Activated B cell treated with CpG ODN at 0.5 μM for 24 hours (primary cell): ENCODE data around the gene DNAJC27. TPM values are rescaled to one million over a fixed set of nuclear protein-coding genes. Genes with fewer than 3 reads are reported as not detected.

Source experiments
- ATAC-seq: fragments of 200-7000 bp; cut with Tn5 transposase; one replicate; pipeline ENCODE4 v1.10.0; 2021; ENCODE audit warnings: low read depth, mild to moderate bottlenecking, moderate library complexity
- CTCF ChIA-PET: fragments of 350-600 bp; sonication (Branson Sonifier 250); formaldehyde crosslinking; loops from one replicate; lab custom pipeline; 2021; ENCODE audit warnings: antibody characterized with exemption; lab: Charles Lee
- POLR2A ChIA-PET: fragments of 350-600 bp; sonication (Branson Sonifier 250); formaldehyde crosslinking; loops from one replicate; lab custom pipeline; 2021; ENCODE audit warnings: antibody characterized with exemption; lab: Charles Lee
- DNase-seq: peaks from one replicate; pipeline ENCODE4 v3.0.0; 2022
- H3K27ac Mint-ChIP-seq: one replicate; pipeline ENCODE4 v1.8.0; 2020; ENCODE audit warnings: mixed read lengths
- H3K27me3 Mint-ChIP-seq: one replicate; pipeline ENCODE4 v1.8.0; 2021; ENCODE audit warnings: mixed read lengths
- H3K36me3 Mint-ChIP-seq: one replicate; pipeline ENCODE4 v1.8.0; 2021; ENCODE audit warnings: low read depth, mixed read lengths
- H3K4me1 Mint-ChIP-seq: one replicate; pipeline ENCODE4 v1.8.0; 2021; ENCODE audit warnings: mixed read lengths
- H3K4me3 Mint-ChIP-seq: one replicate; pipeline ENCODE4 v1.8.0; 2020; ENCODE audit warnings: mild to moderate bottlenecking, mixed read lengths
- H3K9me3 Mint-ChIP-seq: one replicate; pipeline ENCODE4 v1.8.0; 2020; ENCODE audit warnings: mixed read lengths
- intact Hi-C: fragments of 100-400 bp; cut with micrococcal nuclease; formaldehyde crosslinking; loops from one replicate; pipeline ENCODE4 v1.15.1; 2024
- total RNA-seq: library from RNA; stranded (reverse); gene quantifications from 2 replicates; pipeline ENCODE4 v1.2.3, GENCODE V29; 2022
- TF ChIP-seq, protein P1 (sequence below): fragments of 200-600 bp; IDR thresholded peaks from one replicate; pipeline ENCODE4 v1.8.0; 2022; ENCODE audit warnings: antibody characterized with exemption, mild to moderate bottlenecking

The DNAJC27 gene
- total RNA-seq, 1 donor from 2014 or later = 9.7 TPM

DNA sequence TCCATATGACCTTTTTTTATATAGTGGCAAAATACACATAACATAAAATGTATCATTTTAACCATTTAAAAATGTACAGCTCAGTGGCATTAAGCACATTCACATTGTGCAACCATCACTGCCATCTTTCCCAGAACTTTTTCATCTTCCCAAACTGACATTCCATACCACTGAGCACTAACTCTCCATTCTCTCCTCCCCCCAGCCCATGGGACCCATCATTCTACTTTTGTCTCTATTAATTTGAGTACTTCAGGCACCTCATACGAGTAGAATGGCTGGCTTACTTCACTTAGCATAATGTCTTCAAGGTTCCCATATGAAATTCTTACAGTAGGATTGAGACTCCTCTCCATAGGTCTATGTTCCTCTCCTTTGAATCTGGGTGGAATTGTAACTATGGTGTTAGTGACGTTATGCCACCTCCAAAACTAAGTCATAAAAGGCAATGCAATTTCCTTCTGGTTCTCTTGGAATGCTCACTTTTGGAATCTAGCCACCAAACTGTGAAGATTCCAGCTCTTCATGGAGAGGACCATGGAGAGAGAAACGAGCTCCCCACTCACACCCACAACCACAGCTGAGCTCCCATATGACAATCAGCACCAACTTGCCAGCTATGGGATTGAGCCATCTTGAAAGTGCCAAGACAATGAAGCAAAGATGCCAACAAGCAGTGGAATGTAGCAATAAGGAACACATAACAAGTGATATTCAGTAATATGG lies 9.8 kb upstream of the DNAJC27 start:
- CTCF ChIA-PET = no interaction called here
- H3K27ac Mint-ChIP-seq = no peak overlapping the region
- POLR2A ChIA-PET = no interaction called here
- no peaks in the 10 kb centered on the region for H3K4me1 Mint-ChIP-seq
- H3K36me3 Mint-ChIP-seq = no peaks in the 10 kb centered on the region
- intact Hi-C loops = no loop called here
- H3K9me3 Mint-ChIP-seq = no peaks in the 10 kb centered on the region
- peaks cover 4% of the 10 kb centered on the region for H3K27me3 Mint-ChIP-seq
- no peak for ATAC-seq
- H3K4me3 Mint-ChIP-seq = no peak overlapping the region
- no peak for DNase-seq
- TF ChIP-seq, protein P1, sequence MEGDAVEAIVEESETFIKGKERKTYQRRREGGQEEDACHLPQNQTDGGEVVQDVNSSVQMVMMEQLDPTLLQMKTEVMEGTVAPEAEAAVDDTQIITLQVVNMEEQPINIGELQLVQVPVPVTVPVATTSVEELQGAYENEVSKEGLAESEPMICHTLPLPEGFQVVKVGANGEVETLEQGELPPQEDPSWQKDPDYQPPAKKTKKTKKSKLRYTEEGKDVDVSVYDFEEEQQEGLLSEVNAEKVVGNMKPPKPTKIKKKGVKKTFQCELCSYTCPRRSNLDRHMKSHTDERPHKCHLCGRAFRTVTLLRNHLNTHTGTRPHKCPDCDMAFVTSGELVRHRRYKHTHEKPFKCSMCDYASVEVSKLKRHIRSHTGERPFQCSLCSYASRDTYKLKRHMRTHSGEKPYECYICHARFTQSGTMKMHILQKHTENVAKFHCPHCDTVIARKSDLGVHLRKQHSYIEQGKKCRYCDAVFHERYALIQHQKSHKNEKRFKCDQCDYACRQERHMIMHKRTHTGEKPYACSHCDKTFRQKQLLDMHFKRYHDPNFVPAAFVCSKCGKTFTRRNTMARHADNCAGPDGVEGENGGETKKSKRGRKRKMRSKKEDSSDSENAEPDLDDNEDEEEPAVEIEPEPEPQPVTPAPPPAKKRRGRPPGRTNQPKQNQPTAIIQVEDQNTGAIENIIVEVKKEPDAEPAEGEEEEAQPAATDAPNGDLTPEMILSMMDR = no peak

DNA sequence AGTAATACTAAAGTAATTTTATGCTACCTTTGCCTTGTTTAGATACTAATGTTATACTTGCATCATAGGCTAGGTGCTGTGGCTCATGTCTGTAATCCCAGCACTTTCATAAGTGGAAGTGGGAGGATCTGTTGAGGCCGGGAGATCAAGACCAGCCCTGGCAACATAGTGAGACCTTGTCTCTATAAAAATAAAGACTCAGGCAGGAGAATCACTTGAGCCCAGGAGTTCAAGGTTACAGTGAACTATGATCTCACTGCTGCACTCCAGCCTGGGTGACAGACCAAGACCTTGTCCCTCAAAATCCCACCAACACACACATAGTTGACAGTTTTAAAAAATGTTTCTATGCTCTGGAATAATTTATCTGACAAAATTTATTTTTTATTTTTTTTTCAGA lies 6.9 kb upstream of the DNAJC27 start:
- DNase-seq (no peak), ATAC-seq (no peak)
- peaks cover 2% of the 10 kb centered on the region for H3K4me1 Mint-ChIP-seq
- POLR2A ChIA-PET = no interaction called here
- TF ChIP-seq, protein P1 = no peak
- H3K9me3 Mint-ChIP-seq = no peaks in the 10 kb centered on the region
- H3K36me3 Mint-ChIP-seq = no peaks in the 10 kb centered on the region
- CTCF ChIA-PET = no interaction called here
- H3K4me3 Mint-ChIP-seq = no peak overlapping the region
- H3K27me3 Mint-ChIP-seq = no peaks in the 10 kb centered on the region
- intact Hi-C loops = no loop called here
- H3K27ac Mint-ChIP-seq = no peak overlapping the region

DNA sequence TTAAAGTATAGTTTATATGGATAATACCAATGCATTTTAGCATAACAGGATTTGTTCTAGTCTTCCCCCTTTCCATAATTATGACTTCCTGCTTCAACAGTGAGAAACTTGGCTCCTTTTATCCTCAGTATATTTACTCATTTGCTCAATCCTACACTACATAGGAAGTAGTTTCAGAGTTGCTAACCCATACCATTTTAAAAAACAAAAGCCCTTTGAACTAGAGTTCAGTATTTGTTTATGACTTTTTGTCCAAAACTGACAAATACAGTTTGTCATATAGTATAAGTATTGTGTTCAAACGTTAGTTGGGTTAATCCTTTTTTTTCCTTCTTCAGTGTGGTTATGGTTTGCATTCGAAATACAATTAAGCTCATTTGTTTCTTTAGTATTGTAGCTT lies 5.9 kb upstream of the DNAJC27 start:
- Mint-ChIP-seq H3K9me3 (no peaks in the 10 kb centered on the region), H3K27me3 (no peaks in the 10 kb centered on the region), H3K36me3 (no peaks in the 10 kb centered on the region), H3K4me3 (no peak overlapping the region), H3K4me1 (peaks cover 5% of the 10 kb centered on the region), H3K27ac (no peak overlapping the region)
- DNase-seq (no peak), ATAC-seq (no peak)
- ChIA-PET CTCF (no interaction called here), POLR2A (no interaction called here)
- intact Hi-C loops = no loop called here
- TF ChIP-seq, protein P1 = no peak

DNA sequence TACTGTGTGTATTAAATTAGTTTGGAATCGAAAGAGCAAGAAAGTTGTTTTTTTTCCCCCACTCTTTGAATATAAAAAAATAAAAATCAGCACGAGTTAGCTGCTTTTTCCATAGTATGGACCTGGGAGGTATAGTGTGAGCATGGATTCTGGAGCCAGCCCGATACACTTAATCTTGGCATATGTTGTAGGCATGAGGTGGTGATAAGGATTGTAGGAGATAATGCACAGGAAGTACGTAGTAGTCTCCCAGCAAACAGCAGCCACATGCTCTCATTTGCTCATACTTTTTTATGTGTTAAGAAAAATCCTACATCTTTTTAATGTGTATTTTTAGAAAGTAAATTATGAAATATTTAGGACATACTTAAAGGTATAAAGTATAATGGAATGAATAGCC lies 2.1 kb upstream of the DNAJC27 start:
- Mint-ChIP-seq H3K27me3 (no peaks in the 10 kb centered on the region), H3K36me3 (peaks cover 10% of the 10 kb centered on the region), H3K4me3 (no peak overlapping the region), H3K9me3 (no peaks in the 10 kb centered on the region), H3K27ac (no peak overlapping the region), H3K4me1 (peaks cover 21% of the 10 kb centered on the region)
- ChIA-PET POLR2A (no interaction called here), CTCF (interaction anchor here (1.0 to 2.1 kb wide), 2 partner anchors 155 to 192 kb away, joined by 3 to 8 read pairs; no protein-coding TSS in a partner anchor)
- DNase-seq (no peak), ATAC-seq (no peak)
- TF ChIP-seq, protein P1 = no peak
- intact Hi-C loops = loop anchor here (2.0 to 5.0 kb wide), 9 partner anchors 87 to 903 kb away; partner anchors contain the start of genes ASXL2 and NCOA1

DNA sequence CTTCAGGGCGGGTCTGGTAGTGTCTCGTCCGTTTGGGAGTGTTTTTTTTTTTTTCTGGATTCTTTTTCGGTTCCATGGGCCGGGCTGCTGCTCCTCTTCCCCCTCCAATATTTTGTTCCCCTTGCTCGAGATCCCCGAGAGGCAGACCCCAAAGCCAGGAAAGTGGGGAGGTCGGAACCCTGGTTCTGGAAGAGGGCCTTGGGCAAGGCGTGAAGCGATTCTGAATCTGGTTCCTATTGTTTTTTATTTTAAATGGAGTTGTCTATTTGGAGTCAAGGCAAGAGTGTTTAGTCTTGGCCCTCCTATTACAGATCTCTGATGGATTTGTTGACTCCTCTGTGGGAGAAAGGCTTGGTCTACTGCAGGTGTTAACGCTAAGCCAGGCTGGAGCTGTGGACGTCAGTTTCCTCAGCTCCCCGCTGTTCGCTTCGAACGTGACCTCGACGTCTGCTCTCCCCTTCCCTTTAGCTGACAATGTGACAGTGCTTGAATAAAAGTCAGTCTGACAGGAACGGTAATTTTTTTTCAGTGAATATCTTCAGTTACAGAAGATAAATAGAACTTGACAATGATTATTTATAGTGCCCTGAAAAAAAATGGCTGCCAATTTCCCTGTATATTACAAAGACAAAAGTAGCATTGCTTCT lies 683 bp upstream of the DNAJC27 start:
- Mint-ChIP-seq H3K4me3 (peak overlapping the region; percentile 96), H3K4me1 (peaks cover 21% of the 10 kb centered on the region)

More for the DNA sequence above, 683 bp upstream of the DNAJC27 start:
- H3K36me3 Mint-ChIP-seq = peaks cover 12% of the 10 kb centered on the region
- DNase-seq (no peak), ATAC-seq (no peak)
- no peaks in the 10 kb centered on the region for H3K27me3 Mint-ChIP-seq
- peak overlapping the region; percentile 100 for H3K27ac Mint-ChIP-seq
- intact Hi-C loops = loop anchor here (1.0 to 5.0 kb wide), 10 partner anchors 52 to 905 kb away; partner anchors contain the start of genes ADCY3, ASXL2, CENPO and EFR3B
- TF ChIP-seq, protein P1 = no peak
- ChIA-PET POLR2A (interaction anchor here (0.5 to 1.5 kb wide), 8 partner anchors 52 to 987 kb away, joined by 3 to 10 read pairs (median 4); partner anchors contain the start of genes ADCY3, CENPO, POMC and PTRHD1), CTCF (interaction anchor here (0.5 to 2.1 kb wide), 2 partner anchors 156 to 515 kb away, joined by 3 to 8 read pairs; no protein-coding TSS in a partner anchor)
- no peaks in the 10 kb centered on the region for H3K9me3 Mint-ChIP-seq
